ENCODE results near the gene APRT. TPM values are rescaled to one million over a fixed set of nuclear protein-coding genes. Genes with fewer than 3 reads are reported as not detected.
A peak's percentile ranks its signal among the peaks of the same experiment; 100 is the strongest.

APRT gene
- total and polyA plus RNA-seq, 9 of the 15 experiments (the other 6 are each of a cell fraction or from before 2014, with no cell fraction given): 41.7 to 409 (median 146) TPM

DNA sequence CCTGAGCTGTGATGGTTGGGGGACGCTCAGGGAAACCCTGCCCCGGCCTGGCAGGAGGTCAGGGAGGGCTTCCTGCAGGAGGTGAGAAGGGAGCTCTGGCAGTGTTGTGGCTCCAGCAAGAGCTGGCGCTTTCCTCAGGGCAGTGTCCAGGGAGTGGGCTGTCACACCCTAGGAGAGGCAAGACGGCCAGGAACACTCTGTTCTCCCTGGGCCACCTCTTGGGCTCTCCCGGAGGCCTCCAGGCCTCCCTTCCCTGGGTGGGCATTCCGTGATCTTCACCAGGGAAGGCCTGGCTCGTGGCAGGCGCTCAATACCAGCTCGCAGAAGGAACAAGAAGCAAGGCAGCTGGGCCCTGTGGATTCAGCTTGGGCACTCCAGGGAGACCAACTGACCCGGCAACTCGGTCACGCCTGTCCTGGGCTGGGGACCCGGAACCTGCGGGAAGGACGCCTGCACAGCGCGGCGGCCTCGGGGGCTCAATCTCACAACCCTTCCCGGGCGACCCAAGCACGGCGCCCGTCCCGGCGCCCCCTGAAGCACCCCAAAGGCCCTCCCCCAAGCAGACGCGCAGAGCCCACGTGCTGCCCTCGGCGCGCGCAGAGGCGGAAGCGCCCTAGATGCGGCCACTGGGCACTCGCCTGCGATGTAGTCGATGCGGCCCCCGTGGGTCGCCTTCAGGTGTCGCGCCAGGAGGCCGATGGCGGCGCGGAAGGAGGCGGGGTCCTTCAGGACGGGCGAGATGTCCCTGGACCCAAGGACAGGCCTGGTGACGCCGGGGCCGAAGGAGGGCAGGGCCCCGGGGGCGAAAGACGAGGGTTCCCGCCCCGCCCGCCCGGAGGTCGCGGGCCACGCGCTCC is 588 bp downstream of the APRT start (continued):
- TF ChIP-seq, protein P1, sequence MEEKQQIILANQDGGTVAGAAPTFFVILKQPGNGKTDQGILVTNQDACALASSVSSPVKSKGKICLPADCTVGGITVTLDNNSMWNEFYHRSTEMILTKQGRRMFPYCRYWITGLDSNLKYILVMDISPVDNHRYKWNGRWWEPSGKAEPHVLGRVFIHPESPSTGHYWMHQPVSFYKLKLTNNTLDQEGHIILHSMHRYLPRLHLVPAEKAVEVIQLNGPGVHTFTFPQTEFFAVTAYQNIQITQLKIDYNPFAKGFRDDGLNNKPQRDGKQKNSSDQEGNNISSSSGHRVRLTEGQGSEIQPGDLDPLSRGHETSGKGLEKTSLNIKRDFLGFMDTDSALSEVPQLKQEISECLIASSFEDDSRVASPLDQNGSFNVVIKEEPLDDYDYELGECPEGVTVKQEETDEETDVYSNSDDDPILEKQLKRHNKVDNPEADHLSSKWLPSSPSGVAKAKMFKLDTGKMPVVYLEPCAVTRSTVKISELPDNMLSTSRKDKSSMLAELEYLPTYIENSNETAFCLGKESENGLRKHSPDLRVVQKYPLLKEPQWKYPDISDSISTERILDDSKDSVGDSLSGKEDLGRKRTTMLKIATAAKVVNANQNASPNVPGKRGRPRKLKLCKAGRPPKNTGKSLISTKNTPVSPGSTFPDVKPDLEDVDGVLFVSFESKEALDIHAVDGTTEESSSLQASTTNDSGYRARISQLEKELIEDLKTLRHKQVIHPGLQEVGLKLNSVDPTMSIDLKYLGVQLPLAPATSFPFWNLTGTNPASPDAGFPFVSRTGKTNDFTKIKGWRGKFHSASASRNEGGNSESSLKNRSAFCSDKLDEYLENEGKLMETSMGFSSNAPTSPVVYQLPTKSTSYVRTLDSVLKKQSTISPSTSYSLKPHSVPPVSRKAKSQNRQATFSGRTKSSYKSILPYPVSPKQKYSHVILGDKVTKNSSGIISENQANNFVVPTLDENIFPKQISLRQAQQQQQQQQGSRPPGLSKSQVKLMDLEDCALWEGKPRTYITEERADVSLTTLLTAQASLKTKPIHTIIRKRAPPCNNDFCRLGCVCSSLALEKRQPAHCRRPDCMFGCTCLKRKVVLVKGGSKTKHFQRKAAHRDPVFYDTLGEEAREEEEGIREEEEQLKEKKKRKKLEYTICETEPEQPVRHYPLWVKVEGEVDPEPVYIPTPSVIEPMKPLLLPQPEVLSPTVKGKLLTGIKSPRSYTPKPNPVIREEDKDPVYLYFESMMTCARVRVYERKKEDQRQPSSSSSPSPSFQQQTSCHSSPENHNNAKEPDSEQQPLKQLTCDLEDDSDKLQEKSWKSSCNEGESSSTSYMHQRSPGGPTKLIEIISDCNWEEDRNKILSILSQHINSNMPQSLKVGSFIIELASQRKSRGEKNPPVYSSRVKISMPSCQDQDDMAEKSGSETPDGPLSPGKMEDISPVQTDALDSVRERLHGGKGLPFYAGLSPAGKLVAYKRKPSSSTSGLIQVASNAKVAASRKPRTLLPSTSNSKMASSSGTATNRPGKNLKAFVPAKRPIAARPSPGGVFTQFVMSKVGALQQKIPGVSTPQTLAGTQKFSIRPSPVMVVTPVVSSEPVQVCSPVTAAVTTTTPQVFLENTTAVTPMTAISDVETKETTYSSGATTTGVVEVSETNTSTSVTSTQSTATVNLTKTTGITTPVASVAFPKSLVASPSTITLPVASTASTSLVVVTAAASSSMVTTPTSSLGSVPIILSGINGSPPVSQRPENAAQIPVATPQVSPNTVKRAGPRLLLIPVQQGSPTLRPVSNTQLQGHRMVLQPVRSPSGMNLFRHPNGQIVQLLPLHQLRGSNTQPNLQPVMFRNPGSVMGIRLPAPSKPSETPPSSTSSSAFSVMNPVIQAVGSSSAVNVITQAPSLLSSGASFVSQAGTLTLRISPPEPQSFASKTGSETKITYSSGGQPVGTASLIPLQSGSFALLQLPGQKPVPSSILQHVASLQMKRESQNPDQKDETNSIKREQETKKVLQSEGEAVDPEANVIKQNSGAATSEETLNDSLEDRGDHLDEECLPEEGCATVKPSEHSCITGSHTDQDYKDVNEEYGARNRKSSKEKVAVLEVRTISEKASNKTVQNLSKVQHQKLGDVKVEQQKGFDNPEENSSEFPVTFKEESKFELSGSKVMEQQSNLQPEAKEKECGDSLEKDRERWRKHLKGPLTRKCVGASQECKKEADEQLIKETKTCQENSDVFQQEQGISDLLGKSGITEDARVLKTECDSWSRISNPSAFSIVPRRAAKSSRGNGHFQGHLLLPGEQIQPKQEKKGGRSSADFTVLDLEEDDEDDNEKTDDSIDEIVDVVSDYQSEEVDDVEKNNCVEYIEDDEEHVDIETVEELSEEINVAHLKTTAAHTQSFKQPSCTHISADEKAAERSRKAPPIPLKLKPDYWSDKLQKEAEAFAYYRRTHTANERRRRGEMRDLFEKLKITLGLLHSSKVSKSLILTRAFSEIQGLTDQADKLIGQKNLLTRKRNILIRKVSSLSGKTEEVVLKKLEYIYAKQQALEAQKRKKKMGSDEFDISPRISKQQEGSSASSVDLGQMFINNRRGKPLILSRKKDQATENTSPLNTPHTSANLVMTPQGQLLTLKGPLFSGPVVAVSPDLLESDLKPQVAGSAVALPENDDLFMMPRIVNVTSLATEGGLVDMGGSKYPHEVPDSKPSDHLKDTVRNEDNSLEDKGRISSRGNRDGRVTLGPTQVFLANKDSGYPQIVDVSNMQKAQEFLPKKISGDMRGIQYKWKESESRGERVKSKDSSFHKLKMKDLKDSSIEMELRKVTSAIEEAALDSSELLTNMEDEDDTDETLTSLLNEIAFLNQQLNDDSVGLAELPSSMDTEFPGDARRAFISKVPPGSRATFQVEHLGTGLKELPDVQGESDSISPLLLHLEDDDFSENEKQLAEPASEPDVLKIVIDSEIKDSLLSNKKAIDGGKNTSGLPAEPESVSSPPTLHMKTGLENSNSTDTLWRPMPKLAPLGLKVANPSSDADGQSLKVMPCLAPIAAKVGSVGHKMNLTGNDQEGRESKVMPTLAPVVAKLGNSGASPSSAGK (IDR thresholded peaks at IDR 0.05): peak; percentile 83
- TF ChIP-seq, protein P2, sequence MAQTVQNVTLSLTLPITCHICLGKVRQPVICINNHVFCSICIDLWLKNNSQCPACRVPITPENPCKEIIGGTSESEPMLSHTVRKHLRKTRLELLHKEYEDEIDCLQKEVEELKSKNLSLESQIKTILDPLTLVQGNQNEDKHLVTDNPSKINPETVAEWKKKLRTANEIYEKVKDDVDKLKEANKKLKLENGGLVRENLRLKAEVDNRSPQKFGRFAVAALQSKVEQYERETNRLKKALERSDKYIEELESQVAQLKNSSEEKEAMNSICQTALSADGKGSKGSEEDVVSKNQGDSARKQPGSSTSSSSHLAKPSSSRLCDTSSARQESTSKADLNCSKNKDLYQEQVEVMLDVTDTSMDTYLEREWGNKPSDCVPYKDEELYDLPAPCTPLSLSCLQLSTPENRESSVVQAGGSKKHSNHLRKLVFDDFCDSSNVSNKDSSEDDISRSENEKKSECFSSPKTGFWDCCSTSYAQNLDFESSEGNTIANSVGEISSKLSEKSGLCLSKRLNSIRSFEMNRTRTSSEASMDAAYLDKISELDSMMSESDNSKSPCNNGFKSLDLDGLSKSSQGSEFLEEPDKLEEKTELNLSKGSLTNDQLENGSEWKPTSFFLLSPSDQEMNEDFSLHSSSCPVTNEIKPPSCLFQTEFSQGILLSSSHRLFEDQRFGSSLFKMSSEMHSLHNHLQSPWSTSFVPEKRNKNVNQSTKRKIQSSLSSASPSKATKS (CRISPR knock-in tag; IDR thresholded peaks at IDR 0.05): no peak
- TF ChIP-seq MED1 (CRISPR knock-in tag; IDR thresholded peaks at IDR 0.05; ENCODE audit: borderline replicate concordance): no peak
- no peak for TF ChIP-seq ZNF175 (CRISPR knock-in tag; IDR thresholded peaks at IDR 0.05; ENCODE audit: low read depth)
- no peak for TF ChIP-seq SRSF9 (IDR thresholded peaks at IDR 0.05; ENCODE audit: borderline replicate concordance, low read depth, low read length)
- no peak for TF ChIP-seq ZC3H4 (CRISPR knock-in tag; IDR thresholded peaks at IDR 0.05; ENCODE audit: borderline replicate concordance)
- TF ChIP-seq DMBX1 (CRISPR knock-in tag; IDR thresholded peaks at IDR 0.05; ENCODE audit: borderline replicate concordance): no peak
- TF ChIP-seq COPS2 (conservative IDR thresholded peaks at IDR 0.05): no peak
- 0 out of 2 replicates have a peak, but pooled peaks have one; percentile 58 for TF ChIP-seq TAF15 (IDR thresholded peaks at IDR 0.05; ENCODE audit: low read depth, low read length)
- no peak for TF ChIP-seq ZBED1 (IDR thresholded peaks at IDR 0.05)
- TF ChIP-seq SIRT6 (IDR thresholded peaks at IDR 0.05; ENCODE audit: low read depth, low read length): no peak
- TF ChIP-seq HNRNPL (IDR thresholded peaks at IDR 0.05; ENCODE audit: low read depth, low read length): peak; percentile 59; the same call in 1 of the 2 replicates
- TF ChIP-seq ERF (CRISPR knock-in tag; IDR thresholded peaks at IDR 0.05): peak; percentile 24; the same call in 1 of the 2 replicates
- no peak for TF ChIP-seq MTA1 (IDR thresholded peaks at IDR 0.05; ENCODE audit: borderline replicate concordance)
